HG03571 (cell line): Measurements from ENCODE around the gene C16orf92.
"Not testable (repeated sequence)": the region's sequence is repeated elsewhere in the genome, so short reads cannot be mapped to it uniquely, and the experiment has no call there.

Experiments
- ATAC-seq: cut with Tn5 transposase; IDR thresholded peaks from one replicate; pipeline ENCODE4 v1.9.1; 2021; ENCODE audit not compliant: unreplicated experiment

C16orf92 gene

GRCh38 chr16:30004424-30004776, 18.6 kb upstream of the C16orf92 start:
- ATAC-seq: no peak

GRCh38 chr16:30004811-30005242, 18.2 kb upstream of the C16orf92 start:
- ATAC-seq: no peak

- no peak for ATAC-seq
These were observed 17.5 kb upstream of the C16orf92 start for GRCh38 chr16:30005341-30006094.

GRCh38 chr16:30006095-30006473, 16.9 kb upstream of the C16orf92 start:
- no peak for ATAC-seq

- ATAC-seq: no peak
These were observed 16.2 kb upstream of the C16orf92 start for GRCh38 chr16:30006659-30007377.

GRCh38 chr16:30007378-30007895, 15.6 kb upstream of the C16orf92 start:
- no peak for ATAC-seq

GRCh38 chr16:30009085-30009862, 13.7 kb upstream of the C16orf92 start:
- ATAC-seq: no peak

GRCh38 chr16:30009990-30010843, 12.8 kb upstream of the C16orf92 start:
- no peak for ATAC-seq

- no peak for ATAC-seq
These were observed 11.9 kb upstream of the C16orf92 start, which contains the start of gene DOC2A for GRCh38 chr16:30010844-30011713. TSS of gene DOC2A (minus strand) at chr16:30011027. CDS start at chr16:30010222, 805 bp downstream.

GRCh38 chr16:30011714-30012504, 11.1 kb upstream of the C16orf92 start:
- no peak for ATAC-seq

- ATAC-seq: not testable (repeated sequence)
These were observed 10.4 kb upstream of the C16orf92 start for GRCh38 chr16:30012598-30012997.

GRCh38 chr16:30015450-30015849, 7.5 kb upstream of the C16orf92 start:
- ATAC-seq: not testable (repeated sequence)

- ATAC-seq: no peak
These were observed 6.3 kb upstream of the C16orf92 start for GRCh38 chr16:30016555-30017276.

GRCh38 chr16:30017277-30017656, 5.7 kb upstream of the C16orf92 start:
- ATAC-seq: no peak

- not testable (repeated sequence) for ATAC-seq
These were observed 5.1 kb upstream of the C16orf92 start for GRCh38 chr16:30017937-30018336.

GRCh38 chr16:30018731-30019158, 4.3 kb upstream of the C16orf92 start:
- ATAC-seq: no peak

- no peak for ATAC-seq
These were observed 588 bp downstream of the C16orf92 start for GRCh38 chr16:30023586-30023985.

GRCh38 chr16:30024451-30024850, 1.5 kb downstream of the C16orf92 start:
- ATAC-seq: no peak
